DMS53 treated with DMSO at 0.1 percent for 48 hours (cell line): ENCODE measurements around the gene SHC3.

Experiments
- DNase-seq: peaks from one replicate; lab custom pipeline; 2025; ENCODE audit not compliant: unreplicated experiment; lab: John Stamatoyannopoulos, UW

The SHC3 gene

GRCh38 chr9:89058906-89059305, 119.7 kb downstream of the SHC3 start:
- DNase-seq, result no peak

- no peak for DNase-seq
These were observed 123.6 kb downstream of the SHC3 start for GRCh38 chr9:89054865-89055495.

GRCh38 chr9:89053301-89053700, 125.3 kb downstream of the SHC3 start:
- no peak for DNase-seq

- DNase-seq, result no peak
These were observed 126.0 kb downstream of the SHC3 start for GRCh38 chr9:89052470-89053097.

- no peak for DNase-seq
These were observed 127.1 kb downstream of the SHC3 start for GRCh38 chr9:89051421-89052025.

GRCh38 chr9:89049646-89050045, 129.0 kb downstream of the SHC3 start:
- no peak for DNase-seq

- no peak for DNase-seq
These were observed 130.0 kb downstream of the SHC3 start for GRCh38 chr9:89048616-89049015.

- no peak for DNase-seq
These were observed 131.0 kb downstream of the SHC3 start for GRCh38 chr9:89047667-89048066.

- DNase-seq, result no peak
These were observed 131.8 kb downstream of the SHC3 start for GRCh38 chr9:89046832-89047231.

- no peak for DNase-seq
These were observed 133.7 kb downstream of the SHC3 start for GRCh38 chr9:89044881-89045280.

GRCh38 chr9:89044104-89044503, 134.5 kb downstream of the SHC3 start:
- no peak for DNase-seq

GRCh38 chr9:89042984-89043383, 135.6 kb downstream of the SHC3 start:
- no peak for DNase-seq

- DNase-seq, result no peak
These were observed 139.0 kb downstream of the SHC3 start for GRCh38 chr9:89039664-89040063.

- DNase-seq, result no peak
These were observed 139.5 kb downstream of the SHC3 start for GRCh38 chr9:89039104-89039465.

- DNase-seq, result no peak
These were observed 140.1 kb downstream of the SHC3 start for GRCh38 chr9:89038382-89039103.

- no peak for DNase-seq
These were observed 140.7 kb downstream of the SHC3 start for GRCh38 chr9:89037891-89038290.

- no peak for DNase-seq
These were observed 141.3 kb downstream of the SHC3 start for GRCh38 chr9:89037346-89037745.

GRCh38 chr9:89036891-89037290, 141.7 kb downstream of the SHC3 start:
- no peak for DNase-seq

- DNase-seq, result no peak
These were observed 142.2 kb downstream of the SHC3 start for GRCh38 chr9:89036383-89036782.

GRCh38 chr9:89032661-89033060, 146.0 kb downstream of the SHC3 start:
- DNase-seq, result no peak

GRCh38 chr9:89032173-89032572, 146.4 kb downstream of the SHC3 start:
- DNase-seq, result no peak

- no peak for DNase-seq
These were observed 148.8 kb downstream of the SHC3 start for GRCh38 chr9:89029788-89030187.
